ENCODE measurements around the gene ORAI3.

Gene ORAI3

DNA sequence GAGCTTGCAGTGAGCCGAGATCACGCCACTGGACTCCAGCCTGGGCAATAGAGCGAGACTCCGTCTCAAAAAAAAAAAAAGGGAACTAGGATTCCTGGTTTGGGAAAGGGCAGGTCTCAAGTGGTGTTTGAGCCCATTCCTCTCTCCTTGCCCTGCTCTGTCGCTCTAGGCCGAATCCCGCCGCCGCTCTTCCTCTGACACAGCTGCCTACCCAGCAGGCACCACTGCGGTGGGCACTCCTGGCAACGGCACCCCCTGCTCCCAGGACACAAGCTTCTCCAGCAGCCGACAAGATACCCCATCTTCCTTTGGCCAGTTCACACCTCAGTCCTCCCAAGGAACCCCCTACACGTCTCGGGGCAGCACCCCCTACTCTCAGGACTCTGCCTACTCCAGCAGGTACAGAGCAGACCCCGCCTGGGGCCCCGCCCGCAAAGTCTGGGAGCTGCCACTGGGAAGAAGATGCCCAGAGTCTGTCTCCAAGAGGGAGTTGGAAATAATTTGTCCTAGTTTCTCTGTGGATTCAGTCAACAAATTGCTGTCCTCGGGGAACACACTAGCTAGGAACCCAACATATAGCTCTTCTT, 15.2 kb downstream of the ORAI3 start:
- TF ChIP-seq, protein P1, sequence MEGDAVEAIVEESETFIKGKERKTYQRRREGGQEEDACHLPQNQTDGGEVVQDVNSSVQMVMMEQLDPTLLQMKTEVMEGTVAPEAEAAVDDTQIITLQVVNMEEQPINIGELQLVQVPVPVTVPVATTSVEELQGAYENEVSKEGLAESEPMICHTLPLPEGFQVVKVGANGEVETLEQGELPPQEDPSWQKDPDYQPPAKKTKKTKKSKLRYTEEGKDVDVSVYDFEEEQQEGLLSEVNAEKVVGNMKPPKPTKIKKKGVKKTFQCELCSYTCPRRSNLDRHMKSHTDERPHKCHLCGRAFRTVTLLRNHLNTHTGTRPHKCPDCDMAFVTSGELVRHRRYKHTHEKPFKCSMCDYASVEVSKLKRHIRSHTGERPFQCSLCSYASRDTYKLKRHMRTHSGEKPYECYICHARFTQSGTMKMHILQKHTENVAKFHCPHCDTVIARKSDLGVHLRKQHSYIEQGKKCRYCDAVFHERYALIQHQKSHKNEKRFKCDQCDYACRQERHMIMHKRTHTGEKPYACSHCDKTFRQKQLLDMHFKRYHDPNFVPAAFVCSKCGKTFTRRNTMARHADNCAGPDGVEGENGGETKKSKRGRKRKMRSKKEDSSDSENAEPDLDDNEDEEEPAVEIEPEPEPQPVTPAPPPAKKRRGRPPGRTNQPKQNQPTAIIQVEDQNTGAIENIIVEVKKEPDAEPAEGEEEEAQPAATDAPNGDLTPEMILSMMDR (IDR thresholded peaks at IDR 0.05; ENCODE audit: low read depth, low read length) = no peak
- Histone ChIP-seq H3K4me3 (ENCODE audit: low read depth, low read length) (no peak overlapping the region), H3K36me3 (peaks cover 90% of the 10 kb centered on the region), H3K27me3 (no peaks in the 10 kb centered on the region), H3K9me3 (no peaks in the 10 kb centered on the region), H3K4me1 (no peaks in the 10 kb centered on the region)
- no peak for DNase-seq

DNA sequence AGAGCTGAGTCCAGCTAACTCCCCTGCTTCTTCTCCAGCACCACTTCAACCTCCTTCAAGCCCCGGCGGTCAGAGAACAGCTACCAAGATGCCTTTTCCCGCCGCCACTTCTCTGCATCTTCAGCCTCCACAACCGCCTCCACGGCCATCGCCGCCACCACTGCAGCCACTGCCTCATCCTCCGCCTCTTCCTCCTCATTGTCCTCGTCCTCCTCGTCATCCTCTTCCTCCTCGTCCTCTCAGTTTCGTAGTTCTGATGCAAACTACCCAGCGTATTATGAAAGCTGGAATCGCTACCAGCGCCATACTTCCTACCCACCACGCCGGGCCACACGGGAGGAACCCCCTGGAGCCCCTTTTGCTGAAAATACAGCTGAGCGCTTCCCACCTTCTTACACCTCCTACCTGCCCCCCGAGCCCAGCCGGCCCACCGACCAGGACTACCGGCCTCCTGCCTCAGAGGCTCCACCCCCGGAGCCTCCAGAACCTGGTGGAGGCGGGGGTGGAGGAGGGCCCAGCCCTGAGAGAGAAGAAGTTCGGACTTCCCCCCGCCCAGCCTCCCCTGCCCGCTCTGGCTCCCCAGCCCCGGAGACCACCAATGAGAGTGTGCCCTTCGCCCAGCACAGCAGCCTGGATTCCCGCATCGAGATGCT, 15.8 kb downstream of the ORAI3 start:
- Histone ChIP-seq H3K4me1 (no peaks in the 10 kb centered on the region), H3K9me3 (no peaks in the 10 kb centered on the region), H3K4me3 (ENCODE audit: low read depth, low read length) (no peak overlapping the region), H3K36me3 (peaks cover 90% of the 10 kb centered on the region), H3K27me3 (no peaks in the 10 kb centered on the region)
- TF ChIP-seq, protein P1 (IDR thresholded peaks at IDR 0.05; ENCODE audit: low read depth, low read length) = no peak
- DNase-seq = no peak

DNA sequence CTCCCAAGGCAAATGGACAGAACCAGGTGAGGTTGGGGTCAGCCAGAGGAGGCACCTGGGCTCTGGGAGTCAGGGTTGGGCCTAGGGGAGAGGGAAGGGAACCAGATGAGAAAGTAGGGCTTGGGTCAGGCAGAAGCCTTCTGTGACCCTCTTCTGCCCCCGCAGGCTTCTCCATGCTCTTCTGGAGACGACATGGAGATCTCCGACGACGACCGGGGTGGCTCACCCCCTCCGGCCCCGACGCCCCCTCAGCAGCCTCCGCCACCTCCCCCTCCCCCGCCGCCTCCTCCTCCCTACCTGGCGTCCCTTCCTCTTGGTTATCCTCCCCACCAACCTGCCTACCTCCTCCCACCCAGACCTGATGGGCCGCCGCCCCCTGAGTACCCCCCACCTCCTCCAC, 16.6 kb downstream of the ORAI3 start:
- TF ChIP-seq, protein P1 (IDR thresholded peaks at IDR 0.05; ENCODE audit: low read depth, low read length) = no peak
- no peaks in the 10 kb centered on the region for H3K9me3 ChIP-seq

DNA sequence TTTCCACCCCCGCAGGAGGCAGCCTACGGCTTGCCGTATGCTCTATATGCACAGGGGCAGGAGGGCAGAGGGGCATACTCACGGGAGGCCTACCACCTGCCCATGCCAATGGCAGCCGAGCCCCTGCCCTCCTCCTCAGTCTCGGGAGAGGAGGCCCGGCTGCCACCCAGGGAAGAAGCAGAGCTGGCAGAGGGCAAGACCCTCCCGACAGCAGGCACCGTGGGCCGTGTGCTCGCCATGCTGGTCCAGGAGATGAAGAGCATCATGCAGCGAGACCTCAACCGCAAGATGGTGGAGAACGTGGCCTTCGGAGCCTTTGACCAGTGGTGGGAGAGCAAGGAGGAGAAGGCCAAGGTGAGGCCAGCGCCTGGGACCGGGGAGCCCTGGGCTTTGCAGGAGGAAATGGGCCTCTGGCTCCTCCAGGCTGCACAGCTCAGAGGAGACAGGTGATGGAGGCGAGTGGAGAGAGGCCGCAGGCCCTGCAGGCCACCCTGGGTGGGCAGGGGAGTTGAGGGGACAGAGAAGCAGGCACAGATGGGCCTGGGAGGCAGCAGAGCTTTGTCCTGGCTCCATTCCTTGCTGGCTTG, 17.3 kb downstream of the ORAI3 start:
- DNase-seq = no peak
- TF ChIP-seq, protein P1 (IDR thresholded peaks at IDR 0.05; ENCODE audit: low read depth, low read length) = no peak
- Histone ChIP-seq H3K36me3 (peaks cover 90% of the 10 kb centered on the region), H3K9me3 (no peaks in the 10 kb centered on the region), H3K4me1 (no peaks in the 10 kb centered on the region), H3K27me3 (no peaks in the 10 kb centered on the region), H3K4me3 (ENCODE audit: low read depth, low read length) (no peak overlapping the region)

More for the DNA sequence above, 16.6 kb downstream of the ORAI3 start:
- no peaks in the 10 kb centered on the region for H3K4me1 ChIP-seq
- DNase-seq = no peak
- H3K27me3 ChIP-seq = no peaks in the 10 kb centered on the region
- H3K4me3 ChIP-seq (ENCODE audit: low read depth, low read length) = no peak overlapping the region
- peaks cover 88% of the 10 kb centered on the region for H3K36me3 ChIP-seq

DNA sequence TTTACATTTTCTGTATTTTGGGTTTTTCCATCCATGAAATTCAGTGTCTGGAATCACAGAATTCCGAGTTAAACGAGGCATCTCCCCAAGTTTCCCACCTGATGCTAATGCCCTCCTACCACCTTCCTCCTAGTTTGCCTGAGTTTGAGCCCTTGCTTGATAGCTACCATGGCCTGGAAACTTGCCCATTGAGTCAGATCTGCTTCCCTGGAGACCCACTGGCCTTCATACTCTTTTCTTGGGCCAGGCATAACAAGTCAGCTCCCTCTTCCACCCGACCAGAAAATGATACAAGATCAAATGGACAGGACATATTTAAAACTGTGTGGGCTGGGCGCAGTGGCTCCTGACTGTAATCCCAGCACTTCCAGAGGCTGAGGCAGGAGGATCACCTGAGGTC, 18.9 kb downstream of the ORAI3 start:
- no peaks in the 10 kb centered on the region for H3K27me3 ChIP-seq
- no peaks in the 10 kb centered on the region for H3K9me3 ChIP-seq
- no peak for DNase-seq
- no peaks in the 10 kb centered on the region for H3K4me1 ChIP-seq
- H3K36me3 ChIP-seq = peaks cover 89% of the 10 kb centered on the region
- TF ChIP-seq, protein P1 (IDR thresholded peaks at IDR 0.05; ENCODE audit: low read depth, low read length) = no peak
- H3K4me3 ChIP-seq (ENCODE audit: low read depth, low read length) = no peak overlapping the region

DNA sequence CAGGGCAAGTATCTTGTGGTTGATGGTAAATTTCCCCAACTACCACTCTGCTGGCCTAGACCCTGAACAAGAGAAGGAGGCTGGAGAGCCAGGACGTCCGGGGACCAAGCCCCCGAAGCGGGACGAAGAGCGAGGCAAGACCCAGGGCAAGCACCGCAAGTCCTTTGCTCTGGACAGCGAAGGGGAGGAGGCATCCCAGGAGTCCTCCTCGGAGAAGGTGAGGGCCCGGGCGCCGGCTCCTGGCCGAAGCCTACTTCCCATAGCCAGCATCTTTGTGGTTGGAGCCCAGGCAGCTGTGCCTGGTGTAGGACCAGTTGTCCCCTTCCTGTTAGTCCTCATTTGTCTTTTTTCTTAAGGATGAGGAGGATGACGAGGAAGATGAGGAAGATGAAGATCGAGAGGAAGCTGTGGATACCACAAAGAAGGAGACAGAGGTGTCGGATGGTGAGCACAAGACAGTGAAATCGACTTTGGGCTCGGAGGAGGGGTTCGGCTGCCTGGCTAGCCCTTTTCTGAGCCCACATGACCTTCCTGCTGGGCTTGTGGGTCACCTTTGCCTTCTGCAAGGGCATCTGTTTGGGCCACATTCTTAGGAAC, 20.5 kb downstream of the ORAI3 start:
- no peaks in the 10 kb centered on the region for H3K9me3 ChIP-seq
- no peak overlapping the region for H3K4me3 ChIP-seq (ENCODE audit: low read depth, low read length)
- H3K27me3 ChIP-seq = no peaks in the 10 kb centered on the region
- TF ChIP-seq, protein P1 (IDR thresholded peaks at IDR 0.05; ENCODE audit: low read depth, low read length) = no peak
- no peak for DNase-seq
- H3K36me3 ChIP-seq = peaks cover 91% of the 10 kb centered on the region
- H3K4me1 ChIP-seq = no peaks in the 10 kb centered on the region

Measured in BE2C (cell line).